Activated CD4-positive, alpha-beta T cell treated with anti-CD3 and anti-CD28 coated beads, Interleukin-2, amount 50 U/mL, for 48 hours (primary cell): ENCODE measurements around the gene JCAD.

ENCODE experiments used
- DNase-seq, 2 experiments: peaks; one replicate each; pipeline ENCODE4 v3.0.0-alpha.2; 2020

The JCAD gene

GRCh38 chr10:29977171-29977570, 82.2 kb downstream of the JCAD start:
- DNase-seq = no peak

GRCh38 chr10:29976134-29976533, 83.3 kb downstream of the JCAD start:
- no peak for DNase-seq

- DNase-seq = no peak
Measured at GRCh38 chr10:29974773-29975172, 84.6 kb downstream of the JCAD start.

- no peak for DNase-seq
Measured at GRCh38 chr10:29973921-29974320, 85.5 kb downstream of the JCAD start.

- no peak for DNase-seq
Measured at GRCh38 chr10:29970576-29970975, 88.8 kb downstream of the JCAD start.

GRCh38 chr10:29970012-29970396, 89.4 kb downstream of the JCAD start:
- DNase-seq = no peak

GRCh38 chr10:29969255-29970011, 90.0 kb downstream of the JCAD start:
- no peak for DNase-seq

GRCh38 chr10:29968585-29968984, 90.8 kb downstream of the JCAD start:
- DNase-seq = no peak

- DNase-seq = no peak
Measured at GRCh38 chr10:29966269-29966668, 93.1 kb downstream of the JCAD start.
